WTC11 (cell line): ENCODE data around the gene BEND6.

Source experiments
- CBFB ChIP-seq: sonication (generic); formaldehyde crosslinking; IDR thresholded peaks from 2 replicates; pipeline ENCODE4 v1.8.1; 2022; ENCODE audit warnings: mild to moderate bottlenecking, low read depth, missing genetic modification reagents
- E2F5 ChIP-seq: sonication (generic); formaldehyde crosslinking; IDR thresholded peaks from 2 replicates; pipeline ENCODE4 v1.8.1; 2022; ENCODE audit warnings: mild to moderate bottlenecking, moderate library complexity, missing genetic modification reagents
- ELF4 ChIP-seq: sonication (generic); formaldehyde crosslinking; IDR thresholded peaks from 2 replicates; pipeline ENCODE4 v1.8.1; 2022; ENCODE audit warnings: low read depth, mild to moderate bottlenecking, moderate library complexity, missing genetic modification reagents
- ETV6 ChIP-seq: sonication (generic); formaldehyde crosslinking; IDR thresholded peaks from 2 replicates; pipeline ENCODE4 v1.8.1; 2022; ENCODE audit warnings: mild to moderate bottlenecking, missing genetic modification reagents
- FOXP1 ChIP-seq: sonication (generic); formaldehyde crosslinking; IDR thresholded peaks from 2 replicates; pipeline ENCODE4 v1.8.0; 2022; ENCODE audit warnings: missing genetic modification reagents, mild to moderate bottlenecking, moderate library complexity, borderline replicate concordance
- JUN ChIP-seq: sonication (generic); formaldehyde crosslinking; IDR thresholded peaks from 2 replicates; pipeline ENCODE4 v1.8.0; 2023; ENCODE audit warnings: mild to moderate bottlenecking, missing genetic modification reagents
- KAT7 ChIP-seq: sonication (generic); formaldehyde crosslinking; IDR thresholded peaks from 2 replicates; pipeline ENCODE4 v1.8.1; 2023; ENCODE audit warnings: missing genetic modification reagents, mild to moderate bottlenecking, borderline replicate concordance
- NR2C2 ChIP-seq: sonication (generic); formaldehyde crosslinking; IDR thresholded peaks from 2 replicates; pipeline ENCODE4 v1.8.0; 2022; ENCODE audit warnings: mild to moderate bottlenecking, missing genetic modification reagents
- TF ChIP-seq, protein P1 (sequence below): fragments of 200-600 bp; IDR thresholded peaks from 2 replicates; pipeline ENCODE4 v1.8.0; 2022; ENCODE audit warnings: antibody characterized with exemption
- TF ChIP-seq, protein P2 (sequence below): sonication (generic); formaldehyde crosslinking; IDR thresholded peaks from 2 replicates; pipeline ENCODE4 v1.8.0; 2022; ENCODE audit warnings: mild to moderate bottlenecking, missing genetic modification reagents
- TF ChIP-seq, protein P3 (sequence below): sonication (generic); formaldehyde crosslinking; IDR thresholded peaks from 2 replicates; pipeline ENCODE4 v1.8.1; 2023; ENCODE audit warnings: mild to moderate bottlenecking, missing genetic modification reagents, moderate library complexity
- TF ChIP-seq, protein P4 (sequence below): sonication (generic); formaldehyde crosslinking; IDR thresholded peaks from 2 replicates; pipeline ENCODE4 v1.8.1; 2022; ENCODE audit warnings: low read depth, missing genetic modification reagents, borderline replicate concordance

GRCh38 chr6:57035549-57035948 lies 80.6 kb downstream of the BEND6 start:
- TF ChIP-seq CBFB (CRISPR knock-in tag) (no peak), JUN (CRISPR knock-in tag) (no peak), NR2C2 (no peak), KAT7 (CRISPR knock-in tag) (no peak), E2F5 (CRISPR knock-in tag) (no peak), ELF4 (CRISPR knock-in tag) (no peak), FOXP1 (no peak), ETV6 (CRISPR knock-in tag) (no peak)
- TF ChIP-seq, protein P1, sequence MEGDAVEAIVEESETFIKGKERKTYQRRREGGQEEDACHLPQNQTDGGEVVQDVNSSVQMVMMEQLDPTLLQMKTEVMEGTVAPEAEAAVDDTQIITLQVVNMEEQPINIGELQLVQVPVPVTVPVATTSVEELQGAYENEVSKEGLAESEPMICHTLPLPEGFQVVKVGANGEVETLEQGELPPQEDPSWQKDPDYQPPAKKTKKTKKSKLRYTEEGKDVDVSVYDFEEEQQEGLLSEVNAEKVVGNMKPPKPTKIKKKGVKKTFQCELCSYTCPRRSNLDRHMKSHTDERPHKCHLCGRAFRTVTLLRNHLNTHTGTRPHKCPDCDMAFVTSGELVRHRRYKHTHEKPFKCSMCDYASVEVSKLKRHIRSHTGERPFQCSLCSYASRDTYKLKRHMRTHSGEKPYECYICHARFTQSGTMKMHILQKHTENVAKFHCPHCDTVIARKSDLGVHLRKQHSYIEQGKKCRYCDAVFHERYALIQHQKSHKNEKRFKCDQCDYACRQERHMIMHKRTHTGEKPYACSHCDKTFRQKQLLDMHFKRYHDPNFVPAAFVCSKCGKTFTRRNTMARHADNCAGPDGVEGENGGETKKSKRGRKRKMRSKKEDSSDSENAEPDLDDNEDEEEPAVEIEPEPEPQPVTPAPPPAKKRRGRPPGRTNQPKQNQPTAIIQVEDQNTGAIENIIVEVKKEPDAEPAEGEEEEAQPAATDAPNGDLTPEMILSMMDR, result no peak
- TF ChIP-seq, protein P2, sequence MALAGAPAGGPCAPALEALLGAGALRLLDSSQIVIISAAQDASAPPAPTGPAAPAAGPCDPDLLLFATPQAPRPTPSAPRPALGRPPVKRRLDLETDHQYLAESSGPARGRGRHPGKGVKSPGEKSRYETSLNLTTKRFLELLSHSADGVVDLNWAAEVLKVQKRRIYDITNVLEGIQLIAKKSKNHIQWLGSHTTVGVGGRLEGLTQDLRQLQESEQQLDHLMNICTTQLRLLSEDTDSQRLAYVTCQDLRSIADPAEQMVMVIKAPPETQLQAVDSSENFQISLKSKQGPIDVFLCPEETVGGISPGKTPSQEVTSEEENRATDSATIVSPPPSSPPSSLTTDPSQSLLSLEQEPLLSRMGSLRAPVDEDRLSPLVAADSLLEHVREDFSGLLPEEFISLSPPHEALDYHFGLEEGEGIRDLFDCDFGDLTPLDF (CRISPR knock-in tag), result no peak
- TF ChIP-seq, protein P3, sequence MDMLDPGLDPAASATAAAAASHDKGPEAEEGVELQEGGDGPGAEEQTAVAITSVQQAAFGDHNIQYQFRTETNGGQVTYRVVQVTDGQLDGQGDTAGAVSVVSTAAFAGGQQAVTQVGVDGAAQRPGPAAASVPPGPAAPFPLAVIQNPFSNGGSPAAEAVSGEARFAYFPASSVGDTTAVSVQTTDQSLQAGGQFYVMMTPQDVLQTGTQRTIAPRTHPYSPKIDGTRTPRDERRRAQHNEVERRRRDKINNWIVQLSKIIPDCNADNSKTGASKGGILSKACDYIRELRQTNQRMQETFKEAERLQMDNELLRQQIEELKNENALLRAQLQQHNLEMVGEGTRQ (CRISPR knock-in tag), result no peak
- TF ChIP-seq, protein P4, sequence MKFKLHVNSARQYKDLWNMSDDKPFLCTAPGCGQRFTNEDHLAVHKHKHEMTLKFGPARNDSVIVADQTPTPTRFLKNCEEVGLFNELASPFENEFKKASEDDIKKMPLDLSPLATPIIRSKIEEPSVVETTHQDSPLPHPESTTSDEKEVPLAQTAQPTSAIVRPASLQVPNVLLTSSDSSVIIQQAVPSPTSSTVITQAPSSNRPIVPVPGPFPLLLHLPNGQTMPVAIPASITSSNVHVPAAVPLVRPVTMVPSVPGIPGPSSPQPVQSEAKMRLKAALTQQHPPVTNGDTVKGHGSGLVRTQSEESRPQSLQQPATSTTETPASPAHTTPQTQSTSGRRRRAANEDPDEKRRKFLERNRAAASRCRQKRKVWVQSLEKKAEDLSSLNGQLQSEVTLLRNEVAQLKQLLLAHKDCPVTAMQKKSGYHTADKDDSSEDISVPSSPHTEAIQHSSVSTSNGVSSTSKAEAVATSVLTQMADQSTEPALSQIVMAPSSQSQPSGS (CRISPR knock-in tag), result no peak
